ENCODE data around the gene C18orf63.

DNA sequence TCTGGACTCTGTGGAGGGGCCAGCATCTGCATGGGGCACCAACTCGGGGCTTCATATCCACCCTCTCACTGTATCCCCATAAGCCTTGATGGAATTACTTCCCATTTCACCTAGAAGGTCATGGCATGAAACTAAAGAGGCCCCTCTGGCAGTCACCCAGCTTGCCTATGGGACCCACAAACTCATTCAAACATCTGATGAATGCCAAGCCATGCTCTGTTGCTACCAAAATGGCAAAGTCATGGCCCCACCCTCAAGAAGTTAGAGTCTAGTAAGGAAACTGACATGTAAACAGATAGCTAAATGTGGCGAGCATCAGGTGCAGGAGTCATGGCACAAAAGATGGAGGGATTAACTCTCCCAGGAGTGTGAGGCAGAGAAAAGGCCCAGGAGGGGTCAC, 38.3 kb upstream of the C18orf63 start:
- no peak for TF ChIP-seq CTCF (IDR thresholded peaks at IDR 0.05; ENCODE audit: extremely low read depth in 1 of 2, insufficient read depth in 1 of 2, low read depth in 1 of 2, low read length in 2 of 2)
- TF ChIP-seq POLR2A (IDR thresholded peaks at IDR 0.05; ENCODE audit: low read depth, low read length): no peak
- TF ChIP-seq EZH2 (IDR thresholded peaks at IDR 0.05; ENCODE audit: borderline replicate concordance, low read depth, low read length, severe bottlenecking): no peak

Measured in endothelial cell of umbilical vein (primary cell).